Testis (tissue), 2 donors: Measurements from ENCODE around the gene ZYX.

Experiments
- CTCF ChIP-seq, 3 experiments: fragments of 450-650 bp in 2 of 3; fragments of 200-600 bp in 1 of 3; sonication (generic) in 1 of 3; IDR thresholded peaks; one replicate each; pipeline ENCODE4 v1.5.1; 2016 to 2019; ENCODE audit warnings: antibody characterized with exemption in 3 of 3, mild to moderate bottlenecking in 2 of 3, moderate library complexity in 1 of 3
- POLR2A ChIP-seq: fragments of 450-650 bp; IDR thresholded peaks from one replicate; pipeline ENCODE4 v1.6.1; 2017; ENCODE audit warnings: antibody characterized with exemption, mild to moderate bottlenecking, moderate library complexity

- no peak for TF ChIP-seq CTCF (IDR thresholded peaks at IDR 0.05)
- no peak for TF ChIP-seq POLR2A
These were observed 11.2 kb upstream of the ZYX start for GRCh38 chr7:143369678-143370651.
